Suprapubic skin (tissue), 4 donors: ENCODE data around the gene EVA1A. TPM values are rescaled to one million over a fixed set of nuclear protein-coding genes. Genes with fewer than 3 reads are reported as not detected.

ENCODE experiments used
- DNase-seq, 2 donors: peaks; one replicate each; pipeline ENCODE4 v3.0.0-alpha.2; 2019; ENCODE audit warnings: low spot score in 2 of 2
- H3K27ac ChIP-seq: fragments of 200-600 bp; sonication (generic); one replicate; pipeline ENCODE4 v1.5.1; 2019
- H3K27me3 ChIP-seq: fragments of 200-600 bp; sonication (generic); one replicate; pipeline ENCODE4 v1.5.1; 2019
- H3K36me3 ChIP-seq: fragments of 200-600 bp; sonication (generic); one replicate; pipeline ENCODE4 v1.5.1; 2019
- H3K4me1 ChIP-seq: fragments of 200-600 bp; sonication (generic); one replicate; pipeline ENCODE4 v1.5.1; 2019
- H3K4me3 ChIP-seq: fragments of 200-600 bp; sonication (generic); one replicate; pipeline ENCODE4 v1.5.1; 2019; ENCODE audit warnings: mild to moderate bottlenecking
- H3K9me3 ChIP-seq: fragments of 200-600 bp; sonication (generic); one replicate; pipeline ENCODE4 v1.5.1; 2019
- EP300 ChIP-seq: sonication (generic); formaldehyde crosslinking; IDR thresholded peaks from one replicate; pipeline ENCODE4 v1.6.1; 2017; ENCODE audit warnings: antibody characterized with exemption
- POLR2A ChIP-seq, 2 donors: fragments of 450-650 bp; IDR thresholded peaks; one replicate each; pipeline ENCODE4 v1.6.1; 2017; ENCODE audit warnings: antibody characterized with exemption in 2 of 2, mild to moderate bottlenecking in 2 of 2, moderate library complexity in 2 of 2
- POLR2AphosphoS5 ChIP-seq, 3 donors: sonication (generic); formaldehyde crosslinking; IDR thresholded peaks; one replicate each; pipeline ENCODE4 v1.6.1; 2017; ENCODE audit warnings: antibody characterized with exemption in 3 of 3
- WGBS: methylation state at CpG from one replicate; pipeline ENCODE4 v1.1.5; 2018; 5-methylcytosine and 5-hydroxymethylcytosine counted together
- total RNA-seq, 4 donors: library from RNA; depleted of rRNA; stranded (reverse); fragments of >200 nt; gene quantifications; one replicate each; pipeline ENCODE4 v1.1.0, GENCODE V29; 2016
- TF ChIP-seq, protein P1 (sequence below), 2 donors: fragments of 200-600 bp in 1 of 2; fragments of 450-650 bp in 1 of 2; sonication (generic) in 1 of 2; IDR thresholded peaks; one replicate each; pipeline ENCODE4 v1.5.1; 2016 to 2019; ENCODE audit warnings: antibody characterized with exemption in 2 of 2, mild to moderate bottlenecking in 1 of 2, moderate library complexity in 1 of 2

The EVA1A gene
- total RNA-seq, 4 donors from 2014 or later: 5.7 to 11.4 (median 7.9) TPM

DNA sequence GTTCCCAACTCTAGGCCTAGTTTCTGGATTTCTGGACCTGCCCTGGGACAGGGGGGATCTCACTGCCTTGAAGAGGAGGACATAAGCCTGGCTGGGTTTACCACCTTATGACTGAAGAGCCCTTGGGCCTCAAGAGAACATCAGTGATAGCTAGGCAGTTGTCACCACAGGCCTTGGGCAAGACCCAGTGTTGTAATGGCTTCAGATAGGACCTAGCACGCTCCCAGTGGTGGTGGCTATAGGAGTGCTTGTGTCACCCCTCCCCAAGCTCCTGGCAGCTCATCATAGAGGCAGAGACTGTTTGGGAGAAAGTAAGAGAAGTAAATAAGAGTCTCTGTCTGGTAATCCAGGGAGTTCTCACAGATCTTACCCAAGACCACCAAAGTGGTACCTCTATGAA is 19.4 kb upstream of the EVA1A start:
- 100% methylated on average over 1 of the region's 1 CpG for WGBS
- no peaks in the 10 kb centered on the region for H3K27me3 ChIP-seq
- H3K4me1 ChIP-seq: no peaks in the 10 kb centered on the region
- no peak overlapping the region for H3K27ac ChIP-seq
- DNase-seq: no peak
- no peaks in the 10 kb centered on the region for H3K36me3 ChIP-seq
- H3K4me3 ChIP-seq: no peak overlapping the region
- no peak for TF ChIP-seq EP300
- TF ChIP-seq POLR2A (IDR thresholded peaks at IDR 0.05): no peak
- TF ChIP-seq, protein P1, sequence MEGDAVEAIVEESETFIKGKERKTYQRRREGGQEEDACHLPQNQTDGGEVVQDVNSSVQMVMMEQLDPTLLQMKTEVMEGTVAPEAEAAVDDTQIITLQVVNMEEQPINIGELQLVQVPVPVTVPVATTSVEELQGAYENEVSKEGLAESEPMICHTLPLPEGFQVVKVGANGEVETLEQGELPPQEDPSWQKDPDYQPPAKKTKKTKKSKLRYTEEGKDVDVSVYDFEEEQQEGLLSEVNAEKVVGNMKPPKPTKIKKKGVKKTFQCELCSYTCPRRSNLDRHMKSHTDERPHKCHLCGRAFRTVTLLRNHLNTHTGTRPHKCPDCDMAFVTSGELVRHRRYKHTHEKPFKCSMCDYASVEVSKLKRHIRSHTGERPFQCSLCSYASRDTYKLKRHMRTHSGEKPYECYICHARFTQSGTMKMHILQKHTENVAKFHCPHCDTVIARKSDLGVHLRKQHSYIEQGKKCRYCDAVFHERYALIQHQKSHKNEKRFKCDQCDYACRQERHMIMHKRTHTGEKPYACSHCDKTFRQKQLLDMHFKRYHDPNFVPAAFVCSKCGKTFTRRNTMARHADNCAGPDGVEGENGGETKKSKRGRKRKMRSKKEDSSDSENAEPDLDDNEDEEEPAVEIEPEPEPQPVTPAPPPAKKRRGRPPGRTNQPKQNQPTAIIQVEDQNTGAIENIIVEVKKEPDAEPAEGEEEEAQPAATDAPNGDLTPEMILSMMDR (IDR thresholded peaks at IDR 0.05): no peak
- TF ChIP-seq POLR2AphosphoS5 (IDR thresholded peaks at IDR 0.05): no peak
- H3K9me3 ChIP-seq: no peaks in the 10 kb centered on the region

DNA sequence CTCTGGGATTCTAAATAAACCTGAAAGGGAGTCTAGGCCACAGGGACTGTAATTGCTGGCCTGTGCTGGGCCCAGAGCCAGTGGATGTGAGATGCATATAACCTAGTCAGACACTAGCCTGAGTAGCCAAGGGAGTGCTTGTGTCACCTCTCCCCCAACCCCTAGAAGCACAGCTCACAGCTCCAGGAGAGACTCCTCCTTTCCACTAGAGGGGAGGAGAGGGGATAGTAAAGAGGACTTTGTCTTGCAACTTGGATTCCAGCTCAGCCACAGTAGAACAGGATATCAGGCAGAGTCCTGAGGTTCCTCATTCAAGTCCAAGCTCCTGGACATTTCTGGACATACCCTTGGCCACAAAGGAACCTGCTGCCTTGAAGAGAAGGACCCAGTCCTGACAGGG is 18.4 kb upstream of the EVA1A start:
- H3K4me3 ChIP-seq: no peak overlapping the region
- no peaks in the 10 kb centered on the region for H3K4me1 ChIP-seq
- H3K27me3 ChIP-seq: no peaks in the 10 kb centered on the region
- TF ChIP-seq, protein P1 (IDR thresholded peaks at IDR 0.05): no peak
- TF ChIP-seq EP300 (no peak), POLR2A (IDR thresholded peaks at IDR 0.05) (no peak), POLR2AphosphoS5 (IDR thresholded peaks at IDR 0.05) (no peak)
- H3K27ac ChIP-seq: no peak overlapping the region
- DNase-seq: no peak
- no peaks in the 10 kb centered on the region for H3K9me3 ChIP-seq
- no peaks in the 10 kb centered on the region for H3K36me3 ChIP-seq

DNA sequence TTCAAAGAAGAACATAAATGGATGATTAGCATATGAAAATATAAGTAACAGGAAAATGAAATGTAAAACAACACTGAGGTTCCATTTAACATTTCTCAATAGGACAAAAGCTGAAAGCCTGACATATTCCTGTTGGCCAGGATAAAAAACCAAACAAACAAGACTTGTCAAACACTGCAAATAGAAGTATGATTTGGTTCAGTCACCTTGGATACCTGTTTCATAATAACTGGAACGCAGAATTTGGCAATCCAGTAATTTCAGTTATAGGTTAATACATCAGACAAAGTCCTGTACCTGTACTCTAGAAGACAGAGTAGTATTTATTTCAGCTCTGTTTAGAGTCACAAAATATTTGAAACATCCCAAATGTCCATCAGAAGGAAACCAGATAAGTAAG is 16.5 kb upstream of the EVA1A start:
- no peaks in the 10 kb centered on the region for H3K36me3 ChIP-seq
- no peak for DNase-seq
- H3K9me3 ChIP-seq: no peaks in the 10 kb centered on the region
- WGBS: 53% methylated on average over 1 of the region's 1 CpG
- no peak overlapping the region for H3K27ac ChIP-seq
- H3K4me1 ChIP-seq: no peaks in the 10 kb centered on the region
- no peaks in the 10 kb centered on the region for H3K27me3 ChIP-seq
- no peak overlapping the region for H3K4me3 ChIP-seq
- TF ChIP-seq EP300 (no peak), POLR2AphosphoS5 (IDR thresholded peaks at IDR 0.05) (no peak), POLR2A (IDR thresholded peaks at IDR 0.05) (no peak)
- TF ChIP-seq, protein P1 (IDR thresholded peaks at IDR 0.05): no peak

DNA sequence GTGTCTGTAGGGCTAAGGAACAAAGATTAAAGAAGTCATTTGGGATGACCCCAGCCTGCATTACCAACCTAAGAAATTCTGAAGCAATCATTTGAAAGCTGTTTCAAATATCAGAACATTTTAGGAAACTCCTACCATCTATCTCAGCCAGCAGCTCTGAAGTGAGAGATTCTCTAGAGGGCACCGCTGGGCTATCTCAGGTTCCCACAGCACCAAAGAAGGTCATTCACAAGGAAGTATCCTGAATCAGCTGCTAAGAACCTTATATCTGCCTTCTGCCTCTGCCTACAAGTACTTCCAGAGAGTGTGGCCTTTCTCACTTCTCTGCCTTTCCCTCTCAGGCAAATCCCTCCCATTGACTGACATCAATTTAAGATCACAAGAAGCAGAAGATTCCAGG is 13.4 kb upstream of the EVA1A start:
- H3K36me3 ChIP-seq: no peaks in the 10 kb centered on the region
- TF ChIP-seq POLR2AphosphoS5 (IDR thresholded peaks at IDR 0.05): no peak
- TF ChIP-seq, protein P1 (IDR thresholded peaks at IDR 0.05): no peak
- TF ChIP-seq EP300: no peak
- TF ChIP-seq POLR2A (IDR thresholded peaks at IDR 0.05): no peak
- no peak for DNase-seq
- H3K27ac ChIP-seq: no peak overlapping the region
- WGBS: 90% methylated on average over 1 of the region's 1 CpG
- no peak overlapping the region for H3K4me3 ChIP-seq
- no peaks in the 10 kb centered on the region for H3K9me3 ChIP-seq
- no peaks in the 10 kb centered on the region for H3K27me3 ChIP-seq
- peaks cover 11% of the 10 kb centered on the region for H3K4me1 ChIP-seq

DNA sequence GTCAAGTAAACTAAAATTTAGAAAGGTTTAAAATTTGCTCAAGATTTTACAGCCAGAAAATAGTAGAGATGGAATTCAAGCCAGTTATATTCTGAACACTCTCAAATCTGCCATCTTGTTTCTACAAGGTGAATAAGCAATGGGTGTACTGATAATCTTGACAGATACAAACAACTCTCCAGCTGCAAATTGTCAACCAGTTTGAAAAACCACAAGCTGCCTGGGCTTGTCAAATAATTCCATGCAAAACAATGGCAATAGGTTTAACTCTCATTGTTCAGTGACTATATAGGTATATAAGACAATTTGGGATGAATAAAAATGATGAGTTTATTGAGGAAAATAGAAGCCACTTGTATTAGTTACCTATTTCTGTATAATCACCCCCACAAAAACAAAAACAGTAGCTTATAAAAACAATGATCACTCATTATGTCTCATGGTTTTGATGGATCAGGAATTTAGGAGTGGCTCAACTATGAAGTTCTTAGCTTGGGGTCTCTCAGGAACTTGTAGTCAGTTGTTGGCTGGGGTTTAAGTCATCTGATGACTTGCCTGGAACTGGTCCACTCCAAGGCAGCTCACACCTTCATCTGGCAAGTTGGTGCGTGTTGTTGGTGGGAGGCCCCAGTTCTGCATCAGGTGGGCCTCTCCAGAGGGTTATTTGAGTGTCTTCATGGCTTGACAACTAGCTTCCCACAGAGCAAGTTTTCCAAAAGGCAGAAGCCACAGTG is 12.6 kb upstream of the EVA1A start:
- TF ChIP-seq POLR2A (IDR thresholded peaks at IDR 0.05) (no peak), POLR2AphosphoS5 (IDR thresholded peaks at IDR 0.05) (no peak), EP300 (no peak)
- TF ChIP-seq, protein P1 (IDR thresholded peaks at IDR 0.05): no peak
- DNase-seq: no peak
- Histone ChIP-seq H3K27ac (no peak overlapping the region), H3K36me3 (no peaks in the 10 kb centered on the region), H3K27me3 (no peaks in the 10 kb centered on the region), H3K4me1 (peaks cover 11% of the 10 kb centered on the region), H3K9me3 (no peaks in the 10 kb centered on the region), H3K4me3 (no peak overlapping the region)
- 80% methylated on average over 1 of the region's 1 CpG for whole genome bisulfite sequencing
